GM19438 (cell line): ENCODE measurements around the gene P2RX5.
"Not testable (repeated sequence)": the region's sequence is repeated elsewhere in the genome, so short reads cannot be mapped to it uniquely, and the experiment has no call there.

ENCODE experiments used
- ATAC-seq: cut with Tn5 transposase; IDR thresholded peaks from one replicate; pipeline ENCODE4 v1.9.1; 2021; ENCODE audit warnings: low read depth; ENCODE audit not compliant: unreplicated experiment

Gene P2RX5, protein sequence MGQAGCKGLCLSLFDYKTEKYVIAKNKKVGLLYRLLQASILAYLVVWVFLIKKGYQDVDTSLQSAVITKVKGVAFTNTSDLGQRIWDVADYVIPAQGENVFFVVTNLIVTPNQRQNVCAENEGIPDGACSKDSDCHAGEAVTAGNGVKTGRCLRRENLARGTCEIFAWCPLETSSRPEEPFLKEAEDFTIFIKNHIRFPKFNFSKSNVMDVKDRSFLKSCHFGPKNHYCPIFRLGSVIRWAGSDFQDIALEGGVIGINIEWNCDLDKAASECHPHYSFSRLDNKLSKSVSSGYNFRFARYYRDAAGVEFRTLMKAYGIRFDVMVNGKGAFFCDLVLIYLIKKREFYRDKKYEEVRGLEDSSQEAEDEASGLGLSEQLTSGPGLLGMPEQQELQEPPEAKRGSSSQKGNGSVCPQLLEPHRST

DNA sequence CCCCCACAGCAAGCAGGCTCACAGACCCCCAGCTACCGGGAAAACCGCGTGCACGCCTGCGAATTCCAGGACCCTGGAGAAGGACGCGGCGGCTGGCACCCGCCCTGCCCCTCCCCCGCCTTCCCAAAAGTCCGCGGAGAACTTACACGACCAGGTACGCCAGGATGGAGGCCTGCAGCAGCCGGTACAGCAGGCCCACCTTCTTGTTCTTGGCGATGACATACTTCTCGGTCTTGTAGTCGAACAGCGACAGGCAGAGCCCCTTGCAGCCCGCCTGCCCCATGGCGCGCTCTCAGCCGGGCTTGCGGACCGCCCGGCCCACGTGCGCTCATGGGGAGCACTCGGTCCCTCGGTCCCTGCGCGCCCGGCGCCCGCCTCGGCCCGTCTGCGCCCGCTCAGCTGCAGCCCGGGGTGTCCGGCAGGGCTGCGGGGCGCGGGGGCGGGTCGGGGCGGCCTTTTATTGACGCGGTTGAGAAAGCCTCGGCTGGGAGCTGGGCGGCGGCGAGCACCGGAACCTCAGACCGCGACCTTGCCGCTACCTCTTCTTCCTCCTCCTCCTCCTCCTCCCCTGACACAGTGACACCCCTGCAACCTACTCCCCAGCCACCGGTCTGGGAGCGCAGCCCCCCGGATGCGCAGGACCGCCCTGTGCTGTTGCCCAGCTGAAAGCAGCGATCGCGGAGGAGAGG, at the start of gene P2RX5:
Gene P2RX5 (minus strand): TSS at position 433 of the 689 bp plus-strand sequence. CDS start 150 bp downstream, at position 283.
- ATAC-seq, result no peak

DNA sequence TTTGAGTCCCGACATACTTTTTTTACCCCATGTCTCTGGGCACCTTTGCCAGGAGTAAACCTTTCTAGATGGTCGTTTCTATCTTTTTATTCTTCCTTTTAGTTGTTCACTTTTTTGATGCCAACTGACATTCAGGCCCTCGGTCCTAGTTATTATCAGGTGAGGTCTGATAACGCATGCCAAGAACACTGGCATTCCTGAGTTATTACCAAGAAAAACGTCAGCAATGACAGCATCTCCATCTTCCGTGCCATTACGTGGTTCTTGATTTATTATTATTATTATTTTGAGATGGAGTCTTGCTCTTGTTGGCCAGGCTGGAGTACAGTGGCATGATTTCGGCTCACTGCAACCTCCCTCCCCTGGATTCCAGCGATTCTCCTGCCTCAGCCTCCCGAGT, 49.1 kb upstream of the P2RX5 start:
- ATAC-seq, result no peak

DNA sequence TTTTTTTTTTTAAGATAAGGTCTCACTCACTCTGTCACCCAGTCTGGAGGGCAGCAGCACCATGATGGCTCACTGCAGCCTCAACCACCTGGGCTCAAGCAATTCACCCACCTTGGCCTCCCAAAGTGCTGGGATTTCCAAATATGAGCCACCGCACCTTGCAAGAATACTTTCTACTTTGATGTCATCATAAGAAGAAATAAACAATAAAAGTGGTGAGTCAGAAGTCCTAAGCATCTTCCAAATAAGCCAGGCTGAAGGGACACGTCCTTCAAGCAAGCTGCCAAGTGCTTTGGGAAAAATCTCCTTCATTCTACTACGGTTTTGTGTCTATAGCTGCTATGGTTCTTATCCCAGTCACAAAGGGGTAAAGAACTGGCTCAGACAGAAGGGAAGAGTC, 48.1 kb upstream of the P2RX5 start:
- ATAC-seq, result no peak

DNA sequence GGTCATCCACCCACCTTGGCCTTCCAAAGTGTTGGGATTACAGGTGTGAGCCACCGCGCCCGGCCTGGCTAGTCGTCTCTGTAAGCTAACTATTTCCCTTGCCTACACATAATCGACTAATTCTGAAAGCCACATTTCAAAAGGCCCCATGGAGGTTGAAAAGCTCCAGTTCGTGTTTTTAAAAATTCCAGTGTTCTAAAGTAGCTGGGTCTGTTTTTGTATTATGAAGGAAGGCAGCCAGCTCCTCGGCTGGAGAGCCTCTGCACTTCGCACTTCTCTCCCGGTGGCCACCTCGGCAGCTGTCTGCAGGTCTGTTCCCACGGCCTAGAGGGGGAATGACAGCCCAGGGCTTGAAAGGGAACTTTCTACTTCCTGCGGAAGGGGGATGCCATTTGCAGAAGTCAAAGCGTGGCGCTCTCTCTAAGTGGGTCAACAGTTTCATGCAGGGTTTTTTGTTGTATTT, 44.7 kb upstream of the P2RX5 start:
- ATAC-seq, result no peak

DNA sequence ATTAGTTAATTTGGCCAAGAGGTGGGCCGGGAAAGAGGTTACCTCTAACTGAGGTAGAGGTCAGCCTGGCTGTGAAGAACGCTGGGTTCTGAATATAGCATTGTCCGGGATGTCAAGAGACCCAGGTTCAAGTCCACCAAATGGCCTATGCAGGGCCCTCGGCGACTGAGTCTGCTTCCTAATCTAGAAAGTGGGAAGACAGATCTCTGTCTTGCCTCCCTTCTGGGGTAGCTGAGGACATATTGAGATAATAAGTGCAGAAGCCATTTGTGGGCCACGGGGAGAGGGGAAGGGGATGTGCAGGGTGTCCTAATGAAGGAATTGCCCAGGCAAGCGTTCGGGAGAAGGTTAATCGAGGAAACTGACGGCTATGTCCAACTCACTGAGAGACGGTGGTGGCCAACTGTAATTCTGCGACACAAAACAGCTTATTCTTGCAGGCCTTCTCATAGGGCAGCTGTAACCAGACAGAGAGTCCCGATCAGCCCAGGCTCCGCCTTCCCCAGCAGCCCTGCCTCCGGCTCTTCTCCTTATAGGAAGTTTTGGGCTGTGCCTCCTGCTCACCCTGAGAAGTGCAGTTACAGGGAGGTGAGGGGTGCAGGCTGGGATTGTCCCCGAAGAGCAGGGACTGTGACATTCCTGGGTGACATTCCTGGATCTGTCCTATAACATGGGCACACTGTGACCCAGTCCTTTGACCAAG, 43.6 kb upstream of the P2RX5 start:
- ATAC-seq, result no peak

DNA sequence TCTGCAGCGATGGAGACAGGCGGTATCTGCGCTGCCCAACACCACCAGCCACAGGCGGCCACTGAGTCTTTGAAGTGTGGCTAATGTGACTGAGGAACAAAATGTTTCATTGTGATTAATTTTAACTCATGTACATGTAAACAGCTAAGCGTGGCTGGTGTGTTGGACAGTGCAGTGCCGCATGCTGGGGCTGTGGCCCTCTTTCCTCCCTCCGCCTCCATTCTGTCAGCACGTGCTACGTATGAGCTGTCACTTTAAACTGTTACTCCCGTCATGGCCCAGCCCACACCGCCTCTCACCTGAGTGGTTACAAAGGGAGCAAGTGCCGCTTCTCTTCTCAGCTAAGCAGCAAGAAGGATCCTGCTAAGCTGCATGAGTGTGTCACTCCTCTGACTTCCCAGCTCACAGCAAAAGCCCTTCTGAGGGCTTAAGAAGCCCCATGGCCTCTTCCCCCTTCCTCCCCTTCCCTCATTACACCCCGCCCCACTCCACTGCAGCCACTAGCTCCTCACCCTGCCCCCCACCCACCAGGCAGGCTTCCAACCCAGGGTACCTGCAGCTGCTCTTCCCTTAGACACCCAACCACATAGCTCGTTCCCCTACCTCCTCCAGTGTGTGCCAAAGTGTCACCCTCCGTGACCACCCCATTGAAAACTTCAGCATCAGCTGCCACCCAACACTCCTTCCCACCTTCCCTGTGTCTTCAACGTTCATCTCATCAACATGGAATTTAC, 42.8 kb upstream of the P2RX5 start:
- ATAC-seq, result no peak

DNA sequence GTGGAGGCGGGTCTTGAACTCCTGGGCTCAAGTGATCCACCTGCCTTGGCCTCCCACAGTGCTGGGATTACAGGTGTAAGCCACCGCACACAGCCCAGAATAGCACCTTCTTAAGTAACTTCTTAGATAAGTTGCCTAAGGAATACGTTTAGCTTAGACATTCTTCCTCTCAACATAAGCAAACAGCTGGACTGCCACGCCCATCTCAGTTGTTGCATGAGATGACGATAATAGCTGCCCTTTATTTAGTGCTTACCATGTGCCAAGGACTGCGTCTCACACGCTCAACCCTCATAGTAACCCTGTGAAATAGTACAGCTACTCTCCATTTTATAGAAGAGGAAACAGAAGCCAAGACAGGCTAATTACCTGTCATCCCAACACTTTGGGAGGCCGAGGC, 39.6 kb upstream of the P2RX5 start:
- ATAC-seq, result no peak

DNA sequence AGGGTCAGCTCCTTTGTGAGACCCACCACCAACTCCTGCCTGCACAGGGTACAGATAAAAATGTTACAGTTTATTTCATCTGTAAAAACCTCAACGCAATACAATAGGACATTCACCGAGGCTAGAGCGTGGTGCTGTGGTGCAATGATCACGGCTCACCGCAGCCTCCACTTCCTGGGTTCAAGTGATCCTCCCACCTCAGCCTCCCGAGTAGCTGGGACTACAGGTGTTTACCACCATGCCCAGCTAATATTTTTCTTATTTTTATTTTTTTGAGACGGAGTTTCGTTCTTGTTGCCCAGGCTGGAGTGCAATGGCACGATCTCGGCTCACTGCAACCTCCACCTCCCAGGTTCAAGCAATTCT, 38.9 kb upstream of the P2RX5 start:
- ATAC-seq, result not testable (repeated sequence)

DNA sequence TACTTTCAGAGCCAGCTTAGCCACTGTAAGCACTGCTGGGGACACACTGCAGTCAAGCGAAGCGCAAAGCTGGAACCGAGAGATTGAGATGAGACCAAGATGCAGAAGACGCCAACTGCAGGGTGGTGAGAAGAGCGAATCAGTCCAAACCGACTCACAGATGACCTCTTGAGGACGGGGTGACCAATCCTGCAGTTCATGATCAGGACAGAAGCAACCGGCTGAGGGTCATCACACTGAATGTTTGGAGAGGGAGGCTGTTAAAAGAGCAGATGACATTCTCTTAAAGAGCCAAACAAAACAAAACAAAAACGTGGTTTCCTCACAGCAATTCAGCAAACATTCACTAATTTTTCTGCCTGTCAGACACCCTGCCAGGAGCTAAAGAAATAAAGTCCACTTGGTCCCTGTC, 36.3 kb upstream of the P2RX5 start:
- ATAC-seq, result no peak

DNA sequence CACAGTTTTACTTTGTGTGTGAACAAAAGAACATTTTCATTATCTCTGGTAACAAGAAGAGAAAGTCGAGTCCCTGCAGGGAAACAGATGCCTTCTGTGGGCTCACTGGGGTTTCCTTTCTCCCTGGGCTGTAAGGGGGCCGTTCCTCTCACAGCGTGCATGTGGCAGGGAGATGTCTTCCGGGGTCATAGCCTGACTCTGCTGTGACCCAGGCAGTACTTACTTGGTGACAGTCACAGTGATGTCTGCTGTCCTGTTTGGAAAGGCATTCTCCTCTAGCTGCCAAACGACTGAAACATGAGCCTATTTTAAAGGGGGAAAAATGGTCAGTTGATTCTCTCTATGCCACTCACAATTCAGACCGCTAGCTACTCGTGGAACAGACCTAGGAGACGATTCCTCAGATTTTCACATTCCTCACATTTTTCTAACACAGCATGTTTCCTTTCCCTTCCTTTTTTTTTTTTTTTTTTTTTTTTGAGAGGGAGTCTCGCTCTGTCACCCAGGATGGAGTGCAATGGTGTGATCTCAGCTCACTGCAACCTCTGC, 35.0 kb upstream of the P2RX5 start:
- no peak for ATAC-seq

DNA sequence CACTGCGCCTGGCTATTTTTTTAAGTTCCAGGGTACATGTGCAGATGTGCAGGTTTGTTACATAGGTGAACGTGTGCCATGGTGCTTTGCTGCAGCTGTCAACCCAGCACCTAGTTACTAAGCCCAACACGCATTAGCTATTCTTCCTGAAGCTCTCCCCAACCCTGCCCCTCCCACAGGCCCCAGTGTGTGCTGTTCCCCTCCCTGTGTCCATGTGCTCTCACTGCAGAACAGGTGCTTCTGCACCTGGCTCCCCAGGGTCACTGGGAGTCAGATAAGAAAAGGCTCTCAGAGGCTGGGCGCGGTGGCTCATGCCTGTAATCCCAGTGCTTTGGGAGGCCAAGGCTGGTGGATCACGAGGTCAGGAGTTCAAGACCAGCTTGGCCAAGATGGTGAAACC, 33.9 kb upstream of the P2RX5 start:
- no peak for ATAC-seq

DNA sequence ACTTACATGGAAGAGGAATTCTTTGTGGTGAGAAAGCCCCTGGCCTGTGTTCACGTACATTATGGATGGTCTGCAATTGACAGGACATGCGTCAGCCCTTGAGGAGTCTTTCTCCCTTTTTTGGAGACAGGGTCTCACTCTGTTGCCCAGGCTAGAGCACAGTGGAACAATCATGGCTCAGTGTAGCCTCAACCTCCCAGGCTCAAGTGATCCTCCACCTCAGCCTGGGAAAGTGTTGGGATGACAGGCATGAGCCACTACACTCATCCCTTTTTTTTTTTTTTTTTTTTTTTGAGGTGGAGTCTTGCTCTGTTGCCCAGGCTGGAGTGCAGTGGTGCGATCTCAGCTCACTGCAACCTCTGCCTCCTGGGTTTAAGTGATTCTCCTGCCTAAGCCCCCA, 32.1 kb upstream of the P2RX5 start:
- not testable (repeated sequence) for ATAC-seq

DNA sequence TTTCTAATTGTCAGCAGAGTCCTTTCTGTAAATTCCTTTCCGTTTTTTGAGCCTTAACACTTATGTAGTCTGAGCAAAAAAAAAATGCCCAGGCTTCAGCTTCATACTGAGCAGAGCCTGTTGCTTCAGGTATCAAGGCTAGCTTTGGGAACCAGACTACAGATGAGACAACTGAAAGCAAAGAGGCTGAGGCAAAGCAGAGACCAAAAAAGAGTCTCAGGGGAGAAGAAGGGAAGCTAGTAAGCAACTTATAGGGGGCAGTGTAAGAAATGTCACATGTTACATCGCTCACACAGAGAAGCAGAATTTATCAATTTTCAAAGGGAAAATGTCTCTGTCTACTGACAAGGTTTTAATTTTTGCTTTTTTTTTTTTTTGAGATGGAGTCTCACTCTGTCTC, 31.1 kb upstream of the P2RX5 start:
- ATAC-seq, result no peak

DNA sequence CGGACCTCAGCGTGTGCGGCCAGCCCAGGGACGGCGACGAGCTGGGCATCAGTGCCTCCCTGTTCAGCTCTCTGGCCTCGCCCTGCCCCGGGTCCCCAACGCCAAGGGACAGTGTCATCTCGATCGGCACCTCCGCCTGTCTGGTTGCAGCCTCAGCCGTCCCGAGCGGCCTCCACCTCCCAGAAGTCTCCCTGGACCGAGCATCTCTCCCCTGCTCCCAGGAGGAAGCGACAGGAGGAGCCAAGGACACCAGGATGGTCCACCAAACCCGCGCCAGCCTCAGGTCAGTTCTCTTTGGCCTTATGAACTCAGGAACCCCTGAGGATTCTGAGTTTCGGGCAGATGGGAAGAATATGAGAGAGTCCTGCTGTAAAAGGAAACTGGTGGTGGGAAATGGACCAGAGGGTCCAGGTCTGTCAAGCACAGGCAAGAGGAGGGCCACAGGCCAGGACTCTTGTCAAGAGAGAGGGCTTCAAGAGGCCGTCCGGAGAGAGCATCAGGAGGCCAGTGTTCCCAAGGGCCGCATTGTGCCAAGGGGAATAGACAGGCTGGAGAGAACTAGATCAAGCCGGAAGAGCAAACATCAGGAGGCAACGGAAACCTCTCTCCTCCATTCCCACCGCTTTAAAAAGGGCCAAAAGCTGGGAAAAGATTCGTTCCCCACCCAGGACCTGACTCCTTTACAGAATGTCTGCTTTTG, 28.6 kb upstream of the P2RX5 start:
- no peak for ATAC-seq

DNA sequence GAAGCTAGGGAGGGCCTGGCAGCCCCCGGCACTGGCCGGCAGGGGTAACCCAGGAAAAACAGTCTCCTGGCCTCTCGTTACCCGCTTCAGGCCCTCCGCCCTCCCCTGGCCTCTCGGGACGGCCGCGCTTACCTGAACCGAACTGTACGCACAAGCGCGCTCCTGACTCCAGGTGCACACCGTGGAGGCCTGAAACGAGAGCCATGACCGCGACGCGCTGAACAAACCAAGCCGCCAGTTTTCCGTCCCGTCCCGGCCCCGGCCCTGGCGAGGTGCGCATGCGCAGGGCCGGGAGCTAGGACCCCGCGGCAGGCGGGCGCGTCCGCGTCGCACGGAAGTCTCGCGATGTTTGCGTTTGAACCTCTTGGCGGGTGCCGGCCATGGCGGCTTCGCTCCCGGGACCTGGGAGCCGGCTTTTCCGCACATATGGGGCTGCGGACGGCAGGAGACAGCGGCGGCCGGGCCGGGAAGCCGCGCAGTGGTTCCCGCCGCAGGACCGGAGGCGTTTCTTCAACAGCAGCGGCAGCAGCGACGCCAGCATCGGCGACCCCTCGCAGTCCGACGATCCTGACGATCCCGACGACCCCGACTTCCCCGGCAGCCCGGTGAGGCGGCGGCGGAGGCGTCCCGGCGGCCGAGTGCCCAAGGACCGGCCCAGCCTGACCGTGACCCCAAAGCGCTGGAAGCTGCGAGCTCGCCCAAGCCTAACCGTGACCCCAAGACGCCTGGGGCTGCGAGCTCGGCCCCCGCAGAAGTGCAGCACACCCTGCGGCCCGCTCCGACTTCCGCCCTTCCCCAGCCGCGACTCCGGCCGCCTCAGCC, 27.8 kb upstream of the P2RX5 start, which contains the start of gene HASPIN:
Gene HASPIN (plus strand): TSS at position 348 of the 822 bp plus-strand sequence. CDS start 33 bp downstream, at position 381.
- ATAC-seq, result peak; percentile 82

DNA sequence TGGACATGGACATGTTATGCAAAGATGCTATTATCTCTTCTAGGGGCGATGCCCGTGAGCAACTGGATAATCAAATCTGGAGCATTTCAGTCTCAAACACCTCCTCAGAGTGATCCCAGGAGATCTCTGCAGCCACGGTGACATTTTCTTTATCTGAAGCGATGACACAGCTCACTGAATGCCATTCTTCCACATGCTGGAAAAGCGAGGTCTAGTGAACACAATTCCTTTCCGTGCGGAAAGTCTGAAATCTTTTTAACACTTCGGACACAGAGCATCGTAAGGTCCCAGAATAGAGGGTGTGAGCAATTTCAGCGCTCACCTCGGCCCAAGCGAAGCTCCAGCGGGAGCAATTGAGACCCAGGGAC, 27.2 kb upstream of the P2RX5 start:
- no peak for ATAC-seq

DNA sequence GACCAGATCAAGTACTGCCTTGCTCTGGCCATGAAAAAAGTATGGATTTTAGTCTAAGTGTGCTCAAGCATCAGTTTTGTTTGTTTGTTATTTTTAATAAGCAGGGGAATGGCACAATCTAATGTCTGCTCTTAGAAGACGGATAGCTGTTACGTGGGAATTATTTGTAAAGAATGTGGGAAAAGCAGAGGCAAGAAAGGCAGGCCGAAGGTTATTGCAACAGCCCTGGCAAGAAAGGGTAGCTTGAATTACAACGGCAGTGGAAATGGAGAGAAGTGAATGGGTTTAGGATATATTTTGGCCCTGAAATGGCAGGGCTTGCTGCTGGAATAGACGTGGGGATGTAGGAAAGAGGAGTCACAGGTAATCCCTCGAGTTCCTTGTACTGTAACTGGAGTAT, 26.8 kb upstream of the P2RX5 start:
- no peak for ATAC-seq

DNA sequence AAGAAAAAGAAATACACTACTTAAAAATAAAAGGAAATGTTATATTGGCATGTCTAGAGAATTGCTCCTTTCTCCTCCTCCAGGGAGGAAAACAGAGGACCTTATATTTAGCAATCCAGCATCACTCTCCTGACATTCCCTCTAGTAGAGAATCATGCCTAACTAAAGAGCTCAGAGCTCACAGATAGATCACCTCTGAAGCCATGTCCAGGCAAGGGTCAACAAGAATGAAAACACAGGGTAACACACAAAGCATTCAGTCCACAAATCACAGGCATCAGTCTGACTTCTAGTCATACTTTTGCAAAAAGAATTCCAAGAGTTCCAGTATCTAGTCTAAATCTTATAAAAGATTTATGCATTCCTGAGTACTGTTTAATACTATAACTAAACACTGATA, 23.3 kb upstream of the P2RX5 start:
- ATAC-seq, result no peak

DNA sequence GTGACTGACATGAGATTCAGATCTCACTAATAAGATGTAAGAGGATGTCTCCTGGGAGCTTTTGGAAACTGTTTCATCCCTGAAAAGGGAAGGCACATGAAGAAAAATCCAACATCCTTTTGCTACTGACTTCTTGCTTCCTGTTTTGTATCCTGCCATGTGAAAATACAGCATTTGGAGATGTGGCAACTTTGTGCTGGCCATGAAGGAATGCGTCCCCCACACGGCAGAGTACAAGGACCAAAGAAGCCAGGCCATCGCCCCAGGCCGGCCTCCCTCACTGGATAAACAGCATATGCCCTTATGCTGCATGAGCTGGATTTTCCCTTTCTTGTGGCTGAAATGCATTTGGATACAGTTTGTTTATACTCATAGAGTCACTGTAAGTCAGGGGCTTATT, 22.2 kb upstream of the P2RX5 start:
- no peak for ATAC-seq
